ENCODE results near the gene SVEP1.

The SVEP1 gene

GRCh38 chr9:110580850-110581249, 1.3 kb upstream of the SVEP1 start:
- no peak for TF ChIP-seq CTCF (IDR thresholded peaks at IDR 0.05; ENCODE audit: borderline replicate concordance, insufficient read depth, low read depth, low read length)

GRCh38 chr9:110579862-110580219, 300 bp upstream of the SVEP1 start:
- H3K4me3 ChIP-seq (ENCODE audit: low read depth, low read length), result no peak overlapping the region
- TF ChIP-seq CTCF (IDR thresholded peaks at IDR 0.05; ENCODE audit: borderline replicate concordance, insufficient read depth, low read depth, low read length), result no peak

More at GRCh38 chr9:110580850-110581249, 1.3 kb upstream of the SVEP1 start:
- H3K4me3 ChIP-seq (ENCODE audit: low read depth, low read length), result no peak overlapping the region

DNA sequence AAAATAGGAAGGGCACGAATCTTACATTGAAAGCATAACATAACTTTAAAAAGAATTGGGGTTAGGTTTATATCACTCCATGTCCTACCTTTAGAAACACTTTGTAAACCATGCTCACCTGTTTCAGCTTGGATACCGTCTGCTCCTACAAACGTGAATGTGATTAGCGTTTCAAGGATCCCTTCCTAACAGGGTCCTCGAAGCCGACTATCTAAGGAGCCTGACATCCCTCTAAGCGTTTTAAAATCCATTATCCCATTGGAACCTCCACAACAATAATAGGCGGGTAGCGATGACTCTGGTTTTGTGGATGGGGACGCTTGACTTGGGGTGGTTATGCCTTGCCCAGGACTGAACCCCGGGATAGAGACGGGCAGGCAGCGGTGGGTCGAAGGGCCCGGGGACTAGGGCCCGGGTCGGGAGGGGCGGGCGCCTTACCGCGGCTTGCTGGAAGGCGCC, 937 bp downstream of the SVEP1 start:
- no peak for TF ChIP-seq CTCF (IDR thresholded peaks at IDR 0.05; ENCODE audit: borderline replicate concordance, insufficient read depth, low read depth, low read length)
- no peak overlapping the region for H3K4me3 ChIP-seq (ENCODE audit: low read depth, low read length)

GRCh38 chr9:110575945-110576344, 3.6 kb downstream of the SVEP1 start:
- H3K4me3 ChIP-seq (ENCODE audit: low read depth, low read length), result no peak overlapping the region
- no peak for TF ChIP-seq CTCF (IDR thresholded peaks at IDR 0.05; ENCODE audit: borderline replicate concordance, insufficient read depth, low read depth, low read length)

DNA sequence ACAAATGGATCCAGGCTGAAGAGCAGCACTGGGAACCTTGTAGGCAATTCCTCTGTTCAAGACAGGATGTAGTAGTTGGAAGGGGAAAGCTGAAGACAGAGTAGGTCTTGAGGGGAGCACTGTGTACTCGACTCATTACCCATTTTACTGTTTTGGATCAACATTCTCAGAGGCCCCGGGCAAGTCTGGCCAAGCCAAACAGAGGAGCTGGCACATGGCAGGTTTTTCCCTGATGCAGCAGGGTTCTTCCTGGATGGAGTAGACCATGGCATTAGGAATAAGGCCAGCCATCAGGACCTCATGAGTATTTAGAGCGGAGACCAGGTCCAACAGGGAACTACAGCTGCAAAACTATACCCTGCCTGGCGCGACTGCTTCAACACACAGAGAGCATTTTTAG, 4.4 kb downstream of the SVEP1 start:
- no peak overlapping the region for H3K4me3 ChIP-seq (ENCODE audit: low read depth, low read length)
- no peak for TF ChIP-seq CTCF (IDR thresholded peaks at IDR 0.05; ENCODE audit: borderline replicate concordance, insufficient read depth, low read depth, low read length)

DNA sequence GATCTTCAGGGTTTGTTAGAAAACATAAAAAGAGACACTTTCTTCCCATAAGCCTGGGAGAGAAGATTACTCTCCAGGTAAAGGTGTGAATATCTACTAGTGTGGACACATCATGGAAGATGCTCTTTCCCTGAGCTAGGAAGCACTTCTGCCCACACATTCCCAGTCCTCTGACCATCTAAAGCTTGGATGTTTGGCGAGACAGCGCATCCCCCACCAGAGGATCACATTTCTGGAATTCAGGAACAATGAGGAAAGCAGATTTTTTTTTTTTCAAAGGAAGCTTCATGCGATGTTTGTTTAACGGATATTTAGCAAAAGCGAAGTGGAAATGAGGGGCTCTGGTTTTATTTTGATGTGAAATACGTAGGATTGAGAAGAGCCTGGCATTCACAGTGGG, 6.2 kb downstream of the SVEP1 start:
- no peak for TF ChIP-seq CTCF (IDR thresholded peaks at IDR 0.05; ENCODE audit: borderline replicate concordance, insufficient read depth, low read depth, low read length)
- H3K4me3 ChIP-seq (ENCODE audit: low read depth, low read length), result no peak overlapping the region

DNA sequence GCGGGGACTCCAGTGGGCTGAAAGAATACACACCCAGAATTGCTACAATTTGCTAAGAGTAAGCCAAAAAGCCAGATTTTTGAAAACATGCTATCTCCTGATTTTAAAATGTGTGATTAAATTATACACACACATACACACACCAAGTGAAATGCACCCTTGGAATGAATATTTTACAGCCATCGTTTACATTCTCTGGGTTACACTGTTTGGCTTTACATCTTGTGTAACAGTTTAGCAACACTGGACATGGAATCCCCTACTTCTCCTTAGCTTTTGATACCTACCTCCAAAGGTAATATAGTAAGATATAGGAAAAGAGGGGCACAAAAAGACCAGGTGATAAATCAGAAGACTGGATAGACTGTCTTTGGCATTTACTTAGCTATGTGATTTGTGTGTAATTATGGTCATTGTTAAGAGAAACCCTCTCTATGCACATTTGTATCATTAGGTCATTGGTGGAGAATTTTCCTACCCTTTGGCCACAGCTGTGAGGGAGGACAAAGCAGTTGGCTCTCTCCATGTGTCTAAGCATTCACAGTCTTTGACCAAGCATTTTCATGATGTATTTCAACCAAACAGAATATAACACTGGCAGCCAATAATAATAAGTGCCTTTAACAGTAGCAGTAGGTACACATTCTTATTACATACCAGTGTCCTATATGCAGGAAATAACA, 7.6 kb downstream of the SVEP1 start:
- no peak for TF ChIP-seq CTCF (IDR thresholded peaks at IDR 0.05; ENCODE audit: borderline replicate concordance, insufficient read depth, low read depth, low read length)
- no peak overlapping the region for H3K4me3 ChIP-seq (ENCODE audit: low read depth, low read length)
